Liver (tissue), 9 donors: ENCODE results near the gene MLF2. TPM values are rescaled to one million over a fixed set of nuclear protein-coding genes. Genes with fewer than 3 reads are reported as not detected.

Source experiments
- DNase-seq: peaks from one replicate; pipeline ENCODE4 v3.0.0-alpha.2; 2017; ENCODE audit warnings: low spot score
- H3K27ac ChIP-seq, 2 donors: one replicate each; pipeline ENCODE4 v1.7.0; 2013; ENCODE audit warnings: inconsistent platforms in 2 of 2, low read length in 2 of 2, control low read depth in 1 of 2, low read depth in 1 of 2, mild to moderate bottlenecking in 1 of 2
- H3K27me3 ChIP-seq, 4 donors: one replicate each; pipeline versions ENCODE4 v1.6.1 to v1.7.0; 2013; ENCODE audit warnings: low read length in 3 of 4, inconsistent platforms in 1 of 4, mild to moderate bottlenecking in 1 of 4, moderate library complexity in 1 of 4; ENCODE audit not compliant: control insufficient read depth in 4 of 4, insufficient read depth in 4 of 4
- H3K36me3 ChIP-seq, 4 donors: one replicate each; pipeline versions ENCODE4 v1.6.1 to v1.7.0; 2013; ENCODE audit warnings: low read length in 3 of 4, mild to moderate bottlenecking in 3 of 4, low read depth in 1 of 4, moderate library complexity in 1 of 4; ENCODE audit not compliant: control insufficient read depth in 4 of 4, insufficient read depth in 3 of 4
- H3K4me1 ChIP-seq, 4 donors: one replicate each; pipeline versions ENCODE4 v1.6.1 to v1.7.0; 2013; ENCODE audit warnings: low read length in 3 of 4, mild to moderate bottlenecking in 3 of 4, moderate library complexity in 1 of 4; ENCODE audit not compliant: control insufficient read depth in 4 of 4, insufficient read depth in 4 of 4
- H3K4me3 ChIP-seq, 3 donors: one replicate each; pipeline versions ENCODE4 v1.6.1 to v1.7.0; 2013; ENCODE audit warnings: low read length in 3 of 3, control low read depth in 1 of 3, low read depth in 1 of 3, mild to moderate bottlenecking in 1 of 3
- H3K9ac ChIP-seq, 2 donors: one replicate each; pipeline ENCODE4 v1.7.0; 2013; ENCODE audit warnings: low read length in 2 of 2, mild to moderate bottlenecking in 2 of 2, moderate library complexity in 2 of 2, control low read depth in 1 of 2, low read depth in 1 of 2
- H3K9me3 ChIP-seq, 4 donors: one replicate each; pipeline versions ENCODE4 v1.6.1 to v1.7.0; 2013; ENCODE audit warnings: low read length in 3 of 4; ENCODE audit not compliant: control insufficient read depth in 4 of 4
- EGR1 ChIP-seq, 2 donors: IDR thresholded peaks; 2 replicates each; pipeline ENCODE4 v1.6.1; 2016 to 2018; ENCODE audit warnings: antibody characterized with exemption in 2 of 2, low read depth in 2 of 2
- FOXA1 ChIP-seq: IDR thresholded peaks from 2 replicates; pipeline ENCODE4 v1.6.1; 2016; ENCODE audit warnings: antibody characterized with exemption
- GABPA ChIP-seq, 2 donors: IDR thresholded peaks in 1 of 2; conservative IDR thresholded peaks in 1 of 2; 2 replicates each; pipeline ENCODE4 v1.6.1; 2016; ENCODE audit warnings: antibody characterized with exemption in 2 of 2, mild to moderate bottlenecking in 1 of 2, moderate library complexity in 1 of 2
- HNF4A ChIP-seq, 2 donors: conservative IDR thresholded peaks; 2 replicates each; pipeline ENCODE4 v1.6.1; 2016; ENCODE audit warnings: antibody characterized with exemption in 2 of 2, mild to moderate bottlenecking in 2 of 2
- NR2F2 ChIP-seq: IDR thresholded peaks from 2 replicates; pipeline ENCODE4 v1.6.1; 2016; ENCODE audit warnings: antibody characterized with exemption
- RAD21 ChIP-seq, 2 donors: IDR thresholded peaks; 2 replicates each; pipeline ENCODE4 v1.6.1; 2016; ENCODE audit warnings: antibody characterized with exemption in 2 of 2, mild to moderate bottlenecking in 2 of 2
- RXRA ChIP-seq, 2 donors: IDR thresholded peaks; 2 replicates each; pipeline ENCODE4 v1.6.1; 2017 to 2018; ENCODE audit warnings: antibody characterized with exemption in 2 of 2, mild to moderate bottlenecking in 1 of 2
- SP1 ChIP-seq: IDR thresholded peaks from 2 replicates; pipeline ENCODE4 v1.6.1; 2018; ENCODE audit warnings: antibody characterized with exemption, mild to moderate bottlenecking
- TAF1 ChIP-seq: conservative IDR thresholded peaks from 2 replicates; pipeline ENCODE4 v1.6.1; 2016; ENCODE audit warnings: antibody characterized with exemption, mild to moderate bottlenecking
- YY1 ChIP-seq: IDR thresholded peaks from 2 replicates; pipeline ENCODE4 v1.6.1; 2016; ENCODE audit warnings: antibody characterized with exemption, mild to moderate bottlenecking
- WGBS: extraction: QIAGEN DNeasy Blood & Tissue Kit; methylation state at CpG from one replicate; pipeline ENCODE4 v1.1.7; 2013; 5-methylcytosine and 5-hydroxymethylcytosine counted together
- polyA plus RNA-seq, 2 donors: library from polyadenylated mRNA; stranded (reverse) in 1 of 2; unstranded in 1 of 2; fragments of 200-250 nt in 1 of 2; fragments of >200 nt in 1 of 2; fragmentation: Nextera tagmentation in 1 of 2; extraction: Ambion mirVana in 1 of 2; gene quantifications; one replicate each; pipeline versions ENCODE4 v1.2.1 to v1.2.3, GENCODE V29; 2013 to 2015
- total RNA-seq, 2 donors: library from RNA; depleted of rRNA; stranded (reverse); fragments of >200 nt; gene quantifications; one replicate each; pipeline ENCODE4 v1.2.3, GENCODE V29; 2014
- TF ChIP-seq, protein P1 (sequence below): IDR thresholded peaks from 2 replicates; pipeline ENCODE4 v1.6.1; 2016; ENCODE audit warnings: antibody characterized with exemption, mild to moderate bottlenecking
- TF ChIP-seq, protein P2 (sequence below): IDR thresholded peaks from 2 replicates; pipeline ENCODE4 v1.6.1; 2016; ENCODE audit warnings: antibody characterized with exemption
- TF ChIP-seq, protein P3 (sequence below): IDR thresholded peaks from 2 replicates; pipeline ENCODE4 v1.6.1; 2016; ENCODE audit warnings: antibody characterized with exemption
- TF ChIP-seq, protein P4 (sequence below): fragments of 150-350 bp; IDR thresholded peaks from 2 replicates; pipeline ENCODE4 v1.5.1; 2017; ENCODE audit warnings: improper control_type of control experiment, low read depth, low read length; ENCODE audit not compliant: missing input control
- TF ChIP-seq, protein P5 (sequence below): IDR thresholded peaks from 2 replicates; pipeline ENCODE4 v1.6.1; 2016; ENCODE audit warnings: antibody characterized with exemption
- donor health status: healthy.
- donor health status: healthy.
- donor health status: healthy.
- donor health status: healthy.
- donor health status: healthy.

Gene MLF2, protein sequence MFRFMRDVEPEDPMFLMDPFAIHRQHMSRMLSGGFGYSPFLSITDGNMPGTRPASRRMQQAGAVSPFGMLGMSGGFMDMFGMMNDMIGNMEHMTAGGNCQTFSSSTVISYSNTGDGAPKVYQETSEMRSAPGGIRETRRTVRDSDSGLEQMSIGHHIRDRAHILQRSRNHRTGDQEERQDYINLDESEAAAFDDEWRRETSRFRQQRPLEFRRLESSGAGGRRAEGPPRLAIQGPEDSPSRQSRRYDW
- total RNA-seq (100 to 1,000 TPM in 1 of 2 donors, 10 to 100 TPM in 1; 59.6 to 131 TPM), polyA plus RNA-seq (100 to 1,000 TPM; 194 to 235 TPM)

DNA sequence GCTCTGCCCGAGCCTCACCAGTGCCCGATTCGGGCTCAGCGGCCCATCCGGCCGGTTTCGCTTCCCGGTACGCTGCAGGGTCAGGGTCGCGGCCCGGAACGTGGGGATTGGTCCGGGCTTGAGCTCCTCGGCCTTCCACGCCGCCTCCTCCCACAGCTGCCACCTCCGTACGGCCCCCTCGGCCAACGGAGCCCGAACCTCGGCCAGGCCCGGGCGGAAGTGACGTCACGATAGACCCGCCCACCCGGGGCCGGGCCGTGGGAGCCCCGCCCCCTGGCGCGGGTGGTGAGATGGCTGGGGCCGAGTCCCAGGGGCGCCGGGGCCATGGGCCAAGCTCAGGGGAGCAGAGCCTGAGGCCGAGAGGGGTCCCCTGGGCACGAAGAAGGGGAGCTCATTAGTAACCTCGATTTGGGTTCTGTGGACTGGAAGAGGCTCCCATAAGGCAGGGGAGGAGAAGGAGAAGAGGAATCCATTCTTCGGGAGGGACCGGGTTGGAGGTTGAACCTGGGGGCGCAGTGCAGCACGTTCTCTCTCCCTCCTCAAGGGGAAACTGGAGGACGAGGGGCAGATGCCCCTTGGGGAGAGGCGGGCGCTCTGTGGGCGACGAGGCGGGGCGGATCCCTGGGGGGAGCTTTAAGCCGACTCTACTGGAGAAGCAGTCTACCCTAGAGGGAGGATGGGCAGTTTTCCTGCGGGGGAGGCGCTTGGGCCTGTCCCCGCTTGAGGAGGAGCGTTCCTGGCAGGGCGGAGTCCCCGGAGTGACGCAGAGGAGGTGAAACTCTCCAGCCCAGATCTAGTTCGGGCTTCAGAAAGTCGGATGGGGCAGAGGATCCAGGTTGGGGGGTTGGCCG, at the start of gene MLF2:
Gene MLF2, minus strand, starts transcription at position 221 of the 851 bp plus-strand sequence. CDS start 807 bp downstream, outside the sequence.
- no peaks in the 10 kb centered on the region for H3K27me3 ChIP-seq
- H3K4me1 ChIP-seq, result peaks cover 0 to 24% (median 20%) of the 10 kb centered on the region in 4 donors
- DNase-seq, result peak; percentile 97
- peak within 1 kb of the TSS; percentile 99 for H3K27ac ChIP-seq
- H3K9me3 ChIP-seq, result no peaks in the 10 kb centered on the region
- peaks cover 14 to 27% (median 25%) of the 10 kb centered on the region in 4 donors for H3K36me3 ChIP-seq
- peak within 1 kb of the TSS; percentile 73 to 92 (median 87) for H3K4me3 ChIP-seq
- TF ChIP-seq RAD21 (IDR thresholded peaks at IDR 0.05), result no peak
- TF ChIP-seq, protein P1, sequence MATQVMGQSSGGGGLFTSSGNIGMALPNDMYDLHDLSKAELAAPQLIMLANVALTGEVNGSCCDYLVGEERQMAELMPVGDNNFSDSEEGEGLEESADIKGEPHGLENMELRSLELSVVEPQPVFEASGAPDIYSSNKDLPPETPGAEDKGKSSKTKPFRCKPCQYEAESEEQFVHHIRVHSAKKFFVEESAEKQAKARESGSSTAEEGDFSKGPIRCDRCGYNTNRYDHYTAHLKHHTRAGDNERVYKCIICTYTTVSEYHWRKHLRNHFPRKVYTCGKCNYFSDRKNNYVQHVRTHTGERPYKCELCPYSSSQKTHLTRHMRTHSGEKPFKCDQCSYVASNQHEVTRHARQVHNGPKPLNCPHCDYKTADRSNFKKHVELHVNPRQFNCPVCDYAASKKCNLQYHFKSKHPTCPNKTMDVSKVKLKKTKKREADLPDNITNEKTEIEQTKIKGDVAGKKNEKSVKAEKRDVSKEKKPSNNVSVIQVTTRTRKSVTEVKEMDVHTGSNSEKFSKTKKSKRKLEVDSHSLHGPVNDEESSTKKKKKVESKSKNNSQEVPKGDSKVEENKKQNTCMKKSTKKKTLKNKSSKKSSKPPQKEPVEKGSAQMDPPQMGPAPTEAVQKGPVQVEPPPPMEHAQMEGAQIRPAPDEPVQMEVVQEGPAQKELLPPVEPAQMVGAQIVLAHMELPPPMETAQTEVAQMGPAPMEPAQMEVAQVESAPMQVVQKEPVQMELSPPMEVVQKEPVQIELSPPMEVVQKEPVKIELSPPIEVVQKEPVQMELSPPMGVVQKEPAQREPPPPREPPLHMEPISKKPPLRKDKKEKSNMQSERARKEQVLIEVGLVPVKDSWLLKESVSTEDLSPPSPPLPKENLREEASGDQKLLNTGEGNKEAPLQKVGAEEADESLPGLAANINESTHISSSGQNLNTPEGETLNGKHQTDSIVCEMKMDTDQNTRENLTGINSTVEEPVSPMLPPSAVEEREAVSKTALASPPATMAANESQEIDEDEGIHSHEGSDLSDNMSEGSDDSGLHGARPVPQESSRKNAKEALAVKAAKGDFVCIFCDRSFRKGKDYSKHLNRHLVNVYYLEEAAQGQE, result peak; percentile 79
- TF ChIP-seq YY1, result peak; percentile 66
- peak in 1 of 2 donors; percentile 47 for TF ChIP-seq HNF4A (conservative IDR thresholded peaks at IDR 0.05)
- TF ChIP-seq, protein P2, sequence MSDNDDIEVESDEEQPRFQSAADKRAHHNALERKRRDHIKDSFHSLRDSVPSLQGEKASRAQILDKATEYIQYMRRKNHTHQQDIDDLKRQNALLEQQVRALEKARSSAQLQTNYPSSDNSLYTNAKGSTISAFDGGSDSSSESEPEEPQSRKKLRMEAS, result no peak
- peak; percentile 48 to 87 for TF ChIP-seq GABPA (IDR thresholded peaks at IDR 0.05 in 1 of 2, conservative IDR thresholded peaks at IDR 0.05 in 1 of 2)
- no peak for TF ChIP-seq FOXA1
- TF ChIP-seq, protein P3, sequence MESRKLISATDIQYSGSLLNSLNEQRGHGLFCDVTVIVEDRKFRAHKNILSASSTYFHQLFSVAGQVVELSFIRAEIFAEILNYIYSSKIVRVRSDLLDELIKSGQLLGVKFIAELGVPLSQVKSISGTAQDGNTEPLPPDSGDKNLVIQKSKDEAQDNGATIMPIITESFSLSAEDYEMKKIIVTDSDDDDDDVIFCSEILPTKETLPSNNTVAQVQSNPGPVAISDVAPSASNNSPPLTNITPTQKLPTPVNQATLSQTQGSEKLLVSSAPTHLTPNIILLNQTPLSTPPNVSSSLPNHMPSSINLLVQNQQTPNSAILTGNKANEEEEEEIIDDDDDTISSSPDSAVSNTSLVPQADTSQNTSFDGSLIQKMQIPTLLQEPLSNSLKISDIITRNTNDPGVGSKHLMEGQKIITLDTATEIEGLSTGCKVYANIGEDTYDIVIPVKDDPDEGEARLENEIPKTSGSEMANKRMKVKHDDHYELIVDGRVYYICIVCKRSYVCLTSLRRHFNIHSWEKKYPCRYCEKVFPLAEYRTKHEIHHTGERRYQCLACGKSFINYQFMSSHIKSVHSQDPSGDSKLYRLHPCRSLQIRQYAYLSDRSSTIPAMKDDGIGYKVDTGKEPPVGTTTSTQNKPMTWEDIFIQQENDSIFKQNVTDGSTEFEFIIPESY, result no peak
- TF ChIP-seq EGR1 (IDR thresholded peaks at IDR 0.05; ENCODE audit: low read depth in 2 of 2), result peak; percentile 79 to 90
- peak; percentile 45 for TF ChIP-seq SP1
- TF ChIP-seq NR2F2, result no peak
- peak; percentile 55 for TF ChIP-seq TAF1
- TF ChIP-seq, protein P4, sequence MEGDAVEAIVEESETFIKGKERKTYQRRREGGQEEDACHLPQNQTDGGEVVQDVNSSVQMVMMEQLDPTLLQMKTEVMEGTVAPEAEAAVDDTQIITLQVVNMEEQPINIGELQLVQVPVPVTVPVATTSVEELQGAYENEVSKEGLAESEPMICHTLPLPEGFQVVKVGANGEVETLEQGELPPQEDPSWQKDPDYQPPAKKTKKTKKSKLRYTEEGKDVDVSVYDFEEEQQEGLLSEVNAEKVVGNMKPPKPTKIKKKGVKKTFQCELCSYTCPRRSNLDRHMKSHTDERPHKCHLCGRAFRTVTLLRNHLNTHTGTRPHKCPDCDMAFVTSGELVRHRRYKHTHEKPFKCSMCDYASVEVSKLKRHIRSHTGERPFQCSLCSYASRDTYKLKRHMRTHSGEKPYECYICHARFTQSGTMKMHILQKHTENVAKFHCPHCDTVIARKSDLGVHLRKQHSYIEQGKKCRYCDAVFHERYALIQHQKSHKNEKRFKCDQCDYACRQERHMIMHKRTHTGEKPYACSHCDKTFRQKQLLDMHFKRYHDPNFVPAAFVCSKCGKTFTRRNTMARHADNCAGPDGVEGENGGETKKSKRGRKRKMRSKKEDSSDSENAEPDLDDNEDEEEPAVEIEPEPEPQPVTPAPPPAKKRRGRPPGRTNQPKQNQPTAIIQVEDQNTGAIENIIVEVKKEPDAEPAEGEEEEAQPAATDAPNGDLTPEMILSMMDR, result peak; percentile 98
- TF ChIP-seq, protein P5, sequence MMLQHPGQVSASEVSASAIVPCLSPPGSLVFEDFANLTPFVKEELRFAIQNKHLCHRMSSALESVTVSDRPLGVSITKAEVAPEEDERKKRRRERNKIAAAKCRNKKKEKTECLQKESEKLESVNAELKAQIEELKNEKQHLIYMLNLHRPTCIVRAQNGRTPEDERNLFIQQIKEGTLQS, result peak; percentile 47
- TF ChIP-seq RXRA (IDR thresholded peaks at IDR 0.05), result no peak
- peak within 1 kb of the TSS; percentile 94 to 97 for H3K9ac ChIP-seq
- WGBS, result under 1% methylated on average over 62 of the region's 62 CpGs
